ENCODE data around the gene FIGNL2.
"Not testable (repeated sequence)": the region's sequence is repeated elsewhere in the genome, so short reads cannot be mapped to it uniquely, and the experiment has no call there.

The FIGNL2 gene

GRCh38 chr12:51817027-51817953 is 31.2 kb downstream of the FIGNL2 start:
- no peaks in the 10 kb centered on the region for H3K36me3 Mint-ChIP-seq (ENCODE audit: low read depth)
- H3K4me1 Mint-ChIP-seq (ENCODE audit: low read depth) = peaks cover 4% of the 10 kb centered on the region
- H3K4me3 Mint-ChIP-seq = no peak overlapping the region
- no peak for DNase-seq (ENCODE audit: low spot score)
- no peaks in the 10 kb centered on the region for H3K9me3 Mint-ChIP-seq
- peaks cover 57% of the 10 kb centered on the region for H3K27me3 Mint-ChIP-seq (ENCODE audit: low read depth)
- H3K27ac Mint-ChIP-seq = no peak overlapping the region

- Mint-ChIP-seq H3K9me3 (no peaks in the 10 kb centered on the region), H3K4me3 (peak overlapping the region; percentile 49), H3K27me3 (ENCODE audit: low read depth) (peaks cover 53% of the 10 kb centered on the region), H3K27ac (no peak overlapping the region), H3K4me1 (ENCODE audit: low read depth) (peaks cover 4% of the 10 kb centered on the region), H3K36me3 (ENCODE audit: low read depth) (no peaks in the 10 kb centered on the region)
- no peak for DNase-seq (ENCODE audit: low spot score)
Observed at GRCh38 chr12:51815571-51815970, 32.9 kb downstream of the FIGNL2 start.

GRCh38 chr12:51814311-51815088 is 34.0 kb downstream of the FIGNL2 start:
- H3K9me3 Mint-ChIP-seq = no peaks in the 10 kb centered on the region
- H3K27me3 Mint-ChIP-seq (ENCODE audit: low read depth) = peaks cover 49% of the 10 kb centered on the region
- peak; percentile 72 for DNase-seq (ENCODE audit: low spot score)
- H3K4me3 Mint-ChIP-seq = peak overlapping the region; percentile 49
- no peaks in the 10 kb centered on the region for H3K36me3 Mint-ChIP-seq (ENCODE audit: low read depth)
- H3K27ac Mint-ChIP-seq = no peak overlapping the region
- H3K4me1 Mint-ChIP-seq (ENCODE audit: low read depth) = no peaks in the 10 kb centered on the region

DNA sequence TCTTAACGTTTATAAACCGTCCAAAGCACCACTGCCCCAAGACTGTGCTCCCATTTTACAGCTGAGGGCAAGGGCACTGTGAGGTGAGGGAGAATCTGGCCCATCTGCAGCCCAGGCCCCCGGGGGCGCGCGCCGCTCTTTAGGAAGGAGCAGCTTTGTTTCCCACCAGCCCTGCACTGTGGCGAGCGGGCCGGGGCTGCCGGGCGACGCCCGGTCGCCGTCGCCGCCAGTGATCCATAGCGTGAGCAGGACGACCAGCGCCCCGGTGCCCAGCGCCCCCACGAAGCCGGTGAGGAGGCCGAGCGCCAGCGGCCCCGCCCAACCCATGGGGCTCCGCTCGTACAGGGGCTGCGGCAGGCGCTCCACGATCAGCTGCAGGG is 34.6 kb downstream of the FIGNL2 start:
- Mint-ChIP-seq H3K36me3 (ENCODE audit: low read depth) (no peaks in the 10 kb centered on the region), H3K27me3 (ENCODE audit: low read depth) (peaks cover 45% of the 10 kb centered on the region), H3K4me3 (no peak overlapping the region), H3K4me1 (ENCODE audit: low read depth) (no peaks in the 10 kb centered on the region), H3K27ac (no peak overlapping the region), H3K9me3 (no peaks in the 10 kb centered on the region)
- DNase-seq (ENCODE audit: low spot score) = no peak

GRCh38 chr12:51812871-51813270 is 35.6 kb downstream of the FIGNL2 start:
- no peaks in the 10 kb centered on the region for H3K4me1 Mint-ChIP-seq (ENCODE audit: low read depth)
- no peak overlapping the region for H3K27ac Mint-ChIP-seq
- no peaks in the 10 kb centered on the region for H3K9me3 Mint-ChIP-seq
- peaks cover 40% of the 10 kb centered on the region for H3K27me3 Mint-ChIP-seq (ENCODE audit: low read depth)
- no peak for DNase-seq (ENCODE audit: low spot score)
- H3K36me3 Mint-ChIP-seq (ENCODE audit: low read depth) = no peaks in the 10 kb centered on the region
- H3K4me3 Mint-ChIP-seq = peak overlapping the region; percentile 35

DNA sequence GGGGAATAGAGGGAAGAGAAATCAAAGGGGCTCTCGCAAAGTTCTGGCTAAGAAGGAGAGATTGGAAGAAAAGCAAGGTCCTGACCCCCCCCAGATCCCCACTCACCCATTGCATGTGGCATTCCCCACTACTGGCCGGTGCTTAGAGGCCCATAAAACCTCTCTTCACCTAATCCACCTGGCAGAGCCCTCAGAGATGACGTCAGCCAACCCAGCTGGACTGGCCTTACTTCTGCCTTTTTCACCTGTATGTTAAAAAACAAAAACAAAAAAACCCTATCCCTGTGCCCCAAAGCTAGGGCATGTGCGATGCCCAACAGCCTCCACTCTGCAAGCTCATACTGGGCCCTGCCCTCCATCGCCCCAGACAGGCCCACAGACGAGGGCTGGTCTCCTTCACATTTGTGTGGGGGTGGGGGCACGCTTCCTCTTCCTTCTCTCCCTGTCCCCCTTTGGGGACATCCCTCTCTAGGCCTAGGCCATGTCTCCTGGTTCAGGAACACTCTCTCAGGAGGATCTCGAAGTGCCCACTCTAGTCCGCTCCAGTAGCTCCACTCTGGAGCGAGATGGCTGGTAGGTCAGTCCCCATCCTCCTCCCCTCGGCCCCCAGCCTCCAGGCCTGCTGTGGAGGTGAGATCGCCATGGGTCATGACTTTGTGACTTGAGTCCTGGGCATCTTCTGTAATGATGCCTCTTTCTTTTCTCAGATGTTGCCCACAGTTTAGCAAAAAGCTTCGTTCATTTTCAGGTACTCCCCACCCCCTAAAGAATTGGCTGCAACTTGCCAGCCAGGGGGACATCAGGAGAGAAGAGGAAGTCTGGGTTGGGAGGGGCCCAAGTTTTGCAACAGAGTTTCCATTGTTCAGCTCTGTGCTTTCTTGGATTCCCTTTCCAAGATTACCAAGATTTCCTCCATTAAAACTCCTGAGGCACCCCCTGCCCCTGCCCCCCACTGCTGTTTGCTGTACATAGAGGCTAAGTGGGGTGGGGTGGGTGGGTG is 37.0 kb downstream of the FIGNL2 start:
- Mint-ChIP-seq H3K27me3 (ENCODE audit: low read depth) (peaks cover 32% of the 10 kb centered on the region), H3K9me3 (no peaks in the 10 kb centered on the region), H3K4me1 (ENCODE audit: low read depth) (no peaks in the 10 kb centered on the region), H3K27ac (no peak overlapping the region), H3K36me3 (ENCODE audit: low read depth) (no peaks in the 10 kb centered on the region), H3K4me3 (no peak overlapping the region)
- no peak for DNase-seq (ENCODE audit: low spot score)

DNA sequence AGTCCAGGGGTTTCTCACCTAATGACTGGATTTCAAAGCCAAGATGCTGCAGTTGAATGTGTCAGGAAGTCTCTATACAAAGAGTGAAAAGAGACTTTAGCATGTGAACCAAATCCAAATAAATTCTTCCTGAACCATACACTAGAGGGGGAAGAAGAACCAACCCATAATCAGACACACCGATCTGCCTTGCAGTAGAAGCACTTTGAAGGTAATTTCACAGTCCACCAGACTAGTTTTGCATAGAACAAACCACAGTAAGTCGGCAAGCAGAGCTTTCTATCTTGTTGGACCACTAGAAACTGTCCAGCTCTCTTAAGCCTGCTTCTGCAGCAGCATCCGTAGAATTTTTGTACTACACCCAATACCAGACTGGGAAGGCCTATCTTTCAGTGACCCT is 39.3 kb downstream of the FIGNL2 start:
- Mint-ChIP-seq H3K27me3 (ENCODE audit: low read depth) (peaks cover 18% of the 10 kb centered on the region), H3K36me3 (ENCODE audit: low read depth) (no peaks in the 10 kb centered on the region), H3K27ac (no peak overlapping the region), H3K4me1 (ENCODE audit: low read depth) (no peaks in the 10 kb centered on the region), H3K9me3 (no peaks in the 10 kb centered on the region), H3K4me3 (no peak overlapping the region)
- no peak for DNase-seq (ENCODE audit: low spot score)

DNA sequence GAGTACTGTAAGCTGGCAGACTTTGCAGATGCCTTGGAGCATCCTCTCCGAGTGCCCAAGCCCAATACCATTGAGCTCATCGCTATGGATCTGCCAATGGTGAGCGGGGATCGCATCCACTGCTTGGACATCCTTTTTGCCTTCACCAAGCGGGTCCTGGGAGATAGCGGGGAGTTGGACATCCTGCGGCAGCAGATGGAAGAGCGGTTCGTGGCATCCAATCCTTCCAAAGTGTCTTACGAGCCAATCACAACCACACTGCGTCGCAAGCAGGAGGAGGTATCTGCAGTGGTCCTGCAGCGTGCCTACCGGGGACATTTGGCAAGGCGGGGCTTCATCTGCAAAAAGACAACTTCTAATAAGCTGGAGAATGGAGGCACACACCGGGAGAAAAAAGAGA is 41.6 kb downstream of the FIGNL2 start:
- Mint-ChIP-seq H3K9me3 (no peaks in the 10 kb centered on the region), H3K27ac (no peak overlapping the region), H3K4me3 (no peak overlapping the region), H3K4me1 (ENCODE audit: low read depth) (no peaks in the 10 kb centered on the region), H3K36me3 (ENCODE audit: low read depth) (no peaks in the 10 kb centered on the region), H3K27me3 (ENCODE audit: low read depth) (peaks cover 13% of the 10 kb centered on the region)
- DNase-seq (ENCODE audit: low spot score) = no peak

GRCh38 chr12:51801027-51801426 is 47.5 kb downstream of the FIGNL2 start:
- Mint-ChIP-seq H3K9me3 (no peaks in the 10 kb centered on the region), H3K27me3 (ENCODE audit: low read depth) (peaks cover 3% of the 10 kb centered on the region), H3K27ac (no peak overlapping the region), H3K36me3 (ENCODE audit: low read depth) (no peaks in the 10 kb centered on the region), H3K4me1 (ENCODE audit: low read depth) (no peaks in the 10 kb centered on the region), H3K4me3 (no peak overlapping the region)
- DNase-seq (ENCODE audit: low spot score) = no peak

- no peak overlapping the region for H3K4me3 Mint-ChIP-seq
- DNase-seq (ENCODE audit: low spot score) = no peak
- no peaks in the 10 kb centered on the region for H3K4me1 Mint-ChIP-seq (ENCODE audit: low read depth)
- peaks cover 3% of the 10 kb centered on the region for H3K27me3 Mint-ChIP-seq (ENCODE audit: low read depth)
- no peaks in the 10 kb centered on the region for H3K36me3 Mint-ChIP-seq (ENCODE audit: low read depth)
- no peaks in the 10 kb centered on the region for H3K9me3 Mint-ChIP-seq
- H3K27ac Mint-ChIP-seq = no peak overlapping the region
Observed at GRCh38 chr12:51798501-51798900, 50.0 kb downstream of the FIGNL2 start.

DNA sequence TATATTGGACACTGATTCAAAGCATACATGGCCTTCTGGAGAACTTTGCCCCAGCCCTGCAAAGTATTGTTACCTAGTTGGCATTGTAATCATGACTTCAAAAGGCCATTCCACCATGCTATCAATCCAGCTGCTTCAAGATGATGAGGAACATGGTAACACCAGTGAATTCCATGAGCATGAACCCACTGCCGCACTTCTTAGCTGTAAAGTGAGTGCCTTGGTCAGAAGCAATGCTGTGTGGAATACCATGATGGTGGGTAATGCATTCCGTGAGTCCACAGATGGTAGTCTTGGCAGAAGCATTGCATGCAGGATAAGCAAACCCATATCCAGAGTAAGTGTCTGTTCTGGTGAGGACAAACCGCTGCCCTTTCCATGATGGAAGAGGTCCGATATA is 50.5 kb downstream of the FIGNL2 start:
- H3K9me3 Mint-ChIP-seq; H3K27ac Mint-ChIP-seq; H3K36me3 Mint-ChIP-seq (ENCODE audit: low read depth); H3K4me1 Mint-ChIP-seq (ENCODE audit: low read depth); DNase-seq (ENCODE audit: low spot score); H3K4me3 Mint-ChIP-seq; H3K27me3 Mint-ChIP-seq (ENCODE audit: low read depth): not testable (repeated sequence)

- Mint-ChIP-seq H3K27me3 (ENCODE audit: low read depth) (no peaks in the 10 kb centered on the region), H3K27ac (no peak overlapping the region), H3K9me3 (no peaks in the 10 kb centered on the region), H3K36me3 (ENCODE audit: low read depth) (no peaks in the 10 kb centered on the region), H3K4me1 (ENCODE audit: low read depth) (no peaks in the 10 kb centered on the region), H3K4me3 (no peak overlapping the region)
- DNase-seq (ENCODE audit: low spot score) = no peak
Observed at GRCh38 chr12:51797301-51797700, 51.2 kb downstream of the FIGNL2 start.

GRCh38 chr12:51793201-51793600 is 55.3 kb downstream of the FIGNL2 start:
- Mint-ChIP-seq H3K27me3 (ENCODE audit: low read depth) (no peaks in the 10 kb centered on the region), H3K4me1 (ENCODE audit: low read depth) (no peaks in the 10 kb centered on the region), H3K9me3 (no peaks in the 10 kb centered on the region), H3K4me3 (no peak overlapping the region), H3K36me3 (ENCODE audit: low read depth) (no peaks in the 10 kb centered on the region), H3K27ac (no peak overlapping the region)
- no peak for DNase-seq (ENCODE audit: low spot score)

All from T-helper 2 cell treated with Interferon-gamma antibody and Interleukin-4, amounts not matched to agents 5 μg/mL and 100 μg/mL, for 36 hours (primary cell).